Heart left ventricle (tissue), 16 donors: ENCODE results near the gene BAZ2B. TPM values are rescaled to one million over a fixed set of nuclear protein-coding genes. Genes with fewer than 3 reads are reported as not detected.

Experiments
- ATAC-seq, 4 donors: fragments of 200-7000 bp; cut with Tn5 transposase; one replicate each; pipeline ENCODE4 v1.9.1; 2020 to 2022; ENCODE audit warnings: moderate library complexity in 4 of 4, mild to moderate bottlenecking in 3 of 4, moderate number of reproducible peaks in 1 of 4
- DNase-seq, 5 donors: peaks; one replicate each; pipeline ENCODE4 v3.0.0-alpha.2; 2020
- H3K27ac ChIP-seq, 12 donors: fragments of 200-600 bp; sonication (generic) in 4 of 12; one replicate each; pipeline versions ENCODE4 v1.5.0 to v1.8.0; 2016 to 2022; ENCODE audit warnings: mild to moderate bottlenecking in 2 of 12
- H3K27me3 ChIP-seq, 9 donors: fragments of 200-600 bp; sonication (generic) in 2 of 9; one replicate each; pipeline versions ENCODE4 v1.5.1 to v1.8.0; 2016 to 2022; ENCODE audit warnings: mild to moderate bottlenecking in 3 of 9
- H3K36me3 ChIP-seq, 9 donors: fragments of 200-600 bp; sonication (generic) in 2 of 9; one replicate each; pipeline versions ENCODE4 v1.5.0 to v1.8.0; 2018 to 2022; ENCODE audit warnings: mild to moderate bottlenecking in 2 of 9
- H3K4me1 ChIP-seq, 12 donors: fragments of 200-600 bp; sonication (generic) in 4 of 12; one replicate each; pipeline versions ENCODE4 v1.5.0 to v1.8.0; 2016 to 2022; ENCODE audit warnings: mild to moderate bottlenecking in 3 of 12
- H3K4me3 ChIP-seq, 12 donors: fragments of 200-600 bp; sonication (generic) in 4 of 12; one replicate each; pipeline versions ENCODE4 v1.5.0 to v1.8.0; 2017 to 2022; ENCODE audit warnings: mild to moderate bottlenecking in 9 of 12, moderate library complexity in 4 of 12
- H3K9me3 ChIP-seq, 12 donors: fragments of 200-600 bp; sonication (generic) in 4 of 12; one replicate each; pipeline versions ENCODE4 v1.5.0 to v1.8.0; 2016 to 2022; ENCODE audit warnings: mild to moderate bottlenecking in 1 of 12
- CTCF ChIP-seq, 12 donors: fragments of 200-600 bp; sonication (generic) in 4 of 12; IDR thresholded peaks; one replicate each; pipeline versions ENCODE4 v1.5.0 to v1.8.0; 2018 to 2022; ENCODE audit warnings: antibody characterized with exemption in 12 of 12, mild to moderate bottlenecking in 5 of 12
- POLR2A ChIP-seq, 2 donors: fragments of 450-650 bp; IDR thresholded peaks; one replicate each; pipeline ENCODE4 v1.6.1; 2017; ENCODE audit warnings: antibody characterized with exemption in 2 of 2, mild to moderate bottlenecking in 2 of 2, moderate library complexity in 2 of 2
- WGBS, 4 donors: extraction: QIAGEN DNeasy Blood & Tissue Kit in 2 of 4; methylation state at CpG; one replicate each; pipeline versions ENCODE4 v1.1.5 to v1.1.7; 2013 to 2018; 5-methylcytosine and 5-hydroxymethylcytosine counted together
- intact Hi-C, 10 donors: fragments of 100-400 bp; cut with DNase I; formaldehyde crosslinking; loops; one replicate each; pipeline versions ENCODE4 v1.11.1 to v1.14.2; 2022
- polyA plus RNA-seq, 2 donors: library from polyadenylated mRNA; stranded (reverse); fragments of 200-250 nt; gene quantifications; one replicate each; pipeline ENCODE4 v1.2.3, GENCODE V29; 2013
- total RNA-seq, 9 donors: library from RNA; depleted of rRNA in 2 of 9; stranded (reverse); fragments of >200 nt in 2 of 9; fragmentation: NEBNext Ultra II Directional in 3 of 9; extraction: Animal tissue kit (Norgen Biotek cat#: 25700) in 3 of 9; gene quantifications; one replicate each; pipeline versions ENCODE4 v1.1.0 to v1.2.4, GENCODE V29; 2016 to 2023
- donor health status: ischemic (EF 13 %, LVEDD 7.1; RV severe dilation, severe dysfunction).
- donor health status: healthy with polysubstance abuse.
- donor health status: DM: no; HTN: yes; CAD: no.
- donor health status: DM: no; HTN: no; CAD: no.
- donor health status: ischemic (EF 25% LVEDD 6.9; RV normal size, moderate dysfunction).
- donor health status: ischemic (EF 25% LVEDD 5.7; RV mildly dilated, moderate dysfunction).
- donor health status: healthy.
- donor health status: DM: yes; HTN: yes; CAD: no.
- donor health status: ischemic (EF 35%, LVEDD 5.7; RV mildly dilated, moderate dysfunction).
- donor health status: nonischemic (EF 11% LVEDD 7.7; RV severe dilation, severe dysfunction).
- donor health status: DM: yes; HTN: yes; CAD: no.
- donor health status: PGD.
- donor health status: ischemic (EF 29% LVEDD 5.4; RV normal size, mild dysfunction).
- donor health status: nonischemic (EF 23%, LVEDD 6.1; RV moderate dilation, normal function).

Gene BAZ2B
- total and polyA plus RNA-seq, 11 donors: 15.3 to 56.5 (median 40.2) TPM

- DNase-seq: peak in 1 of 5 donors; percentile 27
- Histone ChIP-seq H3K27ac (peak overlapping the region in 1 of 12 donors; percentile 70), H3K36me3 (no peaks in the 10 kb centered on the region)
Observed at GRCh38 chr2:159658881-159659873, 42.8 kb upstream of the BAZ2B start.

DNA sequence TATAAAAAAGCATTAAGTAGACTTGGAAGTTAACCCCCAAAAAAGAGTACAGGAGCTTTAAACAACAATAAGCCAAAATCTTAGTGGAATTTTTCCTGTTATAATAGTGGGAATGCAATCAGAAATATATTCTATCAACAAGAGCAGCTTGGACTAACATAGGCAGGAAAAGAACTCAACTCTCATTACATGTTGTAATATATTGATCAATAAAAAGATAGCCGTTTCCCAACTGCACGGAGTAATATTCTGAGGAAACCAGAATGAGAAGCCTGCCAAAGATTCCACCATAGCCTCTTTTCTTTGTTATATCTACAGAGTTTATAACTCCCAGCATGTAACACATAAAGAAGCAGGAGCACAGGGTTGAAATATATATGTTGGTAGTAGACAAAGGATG lies 37.6 kb upstream of the BAZ2B start:
- DNase-seq: no peak
- H3K9me3 ChIP-seq: peaks cover 0 to 12% (median 0%) of the 10 kb centered on the region in 12 donors
- no peak overlapping the region for H3K4me3 ChIP-seq
- 92 to 98% (median 96%) methylated on average over 2 of the region's 2 CpGs for WGBS, 4 donors
- no peaks in the 10 kb centered on the region for H3K27me3 ChIP-seq
- no peak overlapping the region for H3K27ac ChIP-seq
- peaks cover 0 to 4% (median 0%) of the 10 kb centered on the region in 12 donors for H3K4me1 ChIP-seq
- H3K36me3 ChIP-seq: no peaks in the 10 kb centered on the region
- no peak for TF ChIP-seq POLR2A (IDR thresholded peaks at IDR 0.05)
- no peak for TF ChIP-seq CTCF (IDR thresholded peaks at IDR 0.05)
- intact Hi-C loops: no loop called here
- no peak for ATAC-seq

More at GRCh38 chr2:159658881-159659873, 42.8 kb upstream of the BAZ2B start:
- TF ChIP-seq POLR2A (IDR thresholded peaks at IDR 0.05) (no peak), CTCF (IDR thresholded peaks at IDR 0.05) (no peak)
- peaks cover 0 to 8% (median 0%) of the 10 kb centered on the region in 12 donors for H3K4me1 ChIP-seq
- peak in 3 of 4 donors; percentile 36 to 66 (median 53) for ATAC-seq
- no peaks in the 10 kb centered on the region for H3K27me3 ChIP-seq
- H3K4me3 ChIP-seq: no peak overlapping the region
- intact Hi-C loops: no loop called here
- peaks cover 0 to 12% (median 0%) of the 10 kb centered on the region in 12 donors for H3K9me3 ChIP-seq
- WGBS, 4 donors: 89 to 94% (median 91%) methylated on average over 6 of the region's 6 CpGs

DNA sequence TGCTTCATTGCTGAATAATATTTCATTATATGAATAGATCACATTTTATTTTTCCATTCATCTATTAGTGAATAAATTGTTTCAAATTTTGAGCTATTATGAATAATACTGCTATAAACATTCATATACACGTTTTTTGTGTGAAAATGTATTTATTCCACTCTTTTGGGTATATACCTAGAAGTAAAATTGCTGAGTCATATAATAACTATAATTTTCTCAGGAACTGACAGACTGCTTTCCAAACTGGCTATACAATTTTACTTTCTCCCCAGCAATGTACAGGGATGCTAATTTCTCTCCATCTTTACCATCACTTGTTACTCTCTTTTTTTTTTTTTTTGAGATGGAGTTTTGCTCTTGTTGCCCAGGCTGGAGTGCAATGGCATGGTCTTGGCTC lies 35.5 kb upstream of the BAZ2B start:
- TF ChIP-seq CTCF (IDR thresholded peaks at IDR 0.05) (no peak), POLR2A (IDR thresholded peaks at IDR 0.05) (no peak)
- Histone ChIP-seq H3K36me3 (no peaks in the 10 kb centered on the region), H3K4me3 (no peak overlapping the region), H3K27ac (no peak overlapping the region), H3K27me3 (no peaks in the 10 kb centered on the region), H3K4me1 (peaks cover 0 to 4% (median 0%) of the 10 kb centered on the region in 12 donors), H3K9me3 (peaks cover 0 to 17% (median 0%) of the 10 kb centered on the region in 12 donors)
- ATAC-seq (no peak), DNase-seq (no peak)
- intact Hi-C loops: no loop called here
- WGBS, 4 donors: 88 to 96% (median 92%) methylated on average over 1 of the region's 1 CpG

DNA sequence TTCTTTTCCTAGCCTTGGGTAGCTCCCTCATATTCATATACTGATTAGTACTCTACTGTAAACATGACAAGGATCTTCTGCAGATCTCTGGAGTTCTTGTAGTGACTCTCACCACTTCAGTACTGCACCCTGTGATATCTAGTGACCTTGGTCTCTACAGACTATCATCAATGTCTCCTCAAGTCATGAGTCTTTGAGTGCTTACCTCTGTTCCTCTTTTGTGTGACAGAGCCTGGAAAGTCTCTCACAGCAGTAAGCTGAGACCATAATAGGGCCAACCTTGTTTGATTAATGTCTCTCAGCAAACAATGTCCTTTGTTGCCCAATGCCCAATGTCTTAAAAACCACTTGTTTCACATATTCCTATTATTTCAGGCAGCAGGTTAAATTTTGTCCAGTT lies 34.2 kb upstream of the BAZ2B start:
- TF ChIP-seq POLR2A (IDR thresholded peaks at IDR 0.05) (no peak), CTCF (IDR thresholded peaks at IDR 0.05) (no peak)
- ATAC-seq (no peak), DNase-seq (no peak)
- H3K36me3 ChIP-seq: no peaks in the 10 kb centered on the region
- intact Hi-C loops: no loop called here
- peaks cover 0 to 4% (median 0%) of the 10 kb centered on the region in 12 donors for H3K4me1 ChIP-seq
- no peak overlapping the region for H3K4me3 ChIP-seq
- H3K27ac ChIP-seq: no peak overlapping the region
- H3K27me3 ChIP-seq: no peaks in the 10 kb centered on the region
- H3K9me3 ChIP-seq: peaks cover 0 to 13% (median 0%) of the 10 kb centered on the region in 12 donors
